NCI-H460 (cell line): ENCODE data around the gene WDFY1. TPM values are rescaled to one million over a fixed set of nuclear protein-coding genes. Genes with fewer than 3 reads are reported as not detected.
"Not testable (repeated sequence)": the region's sequence is repeated elsewhere in the genome, so short reads cannot be mapped to it uniquely, and the experiment has no call there.

ENCODE experiments used
- DNase-seq: peaks from one replicate; pipeline ENCODE4 v3.0.0-alpha.2; 2016; ENCODE audit warnings: low read depth; ENCODE audit errors: extremely low read depth
- total RNA-seq: library from RNA; depleted of rRNA; stranded (reverse); fragments of >200 nt; shearing (Covaris generic); gene quantifications from 2 replicates; pipeline ENCODE4 v1.2.3, GENCODE V29; 2014

WDFY1 gene
- total RNA-seq, 1 experiment from 2014 or later: 31.0 TPM

DNA sequence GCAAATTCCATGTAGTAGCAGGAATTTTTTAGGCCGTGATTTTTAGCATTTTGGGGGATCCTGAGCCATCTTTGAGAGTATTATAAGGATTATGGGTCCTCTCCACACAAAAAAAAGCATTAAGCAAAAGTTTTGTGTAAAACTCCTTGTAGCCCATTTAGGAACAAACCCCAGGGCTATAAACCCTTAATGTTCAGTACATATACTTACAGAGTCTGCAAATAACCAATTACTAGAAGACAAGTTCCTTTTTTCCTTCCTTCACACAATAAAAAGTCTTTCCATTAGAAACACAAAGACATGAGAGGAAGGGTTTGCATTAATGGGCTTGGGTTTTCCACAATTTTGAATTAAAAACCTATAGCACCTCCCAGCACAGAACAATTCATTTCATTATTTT, 44.6 kb downstream of the WDFY1 start:
- no peak for DNase-seq

DNA sequence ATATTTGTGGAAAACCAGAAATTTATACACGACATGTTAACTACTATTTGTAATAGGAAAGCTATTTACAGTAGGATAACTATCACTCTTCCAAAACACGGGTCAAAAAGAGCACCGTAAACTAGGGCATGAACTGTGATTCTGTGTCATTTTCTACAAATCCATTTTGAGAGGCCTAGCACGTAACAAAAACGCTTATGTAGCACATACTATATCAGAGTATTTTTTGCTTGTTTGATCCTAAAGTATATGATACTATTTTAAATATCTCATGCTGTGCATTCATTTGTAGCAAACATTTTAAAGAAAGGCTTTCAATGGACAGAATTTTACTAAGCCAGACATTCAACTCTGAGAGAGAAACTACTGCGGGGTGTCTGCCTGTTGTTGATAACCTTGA, 45.1 kb downstream of the WDFY1 start:
- DNase-seq: no peak

- DNase-seq: no peak
Observed at GRCh38 chr2:223897669-223898330, 47.3 kb downstream of the WDFY1 start.

GRCh38 chr2:223896833-223897311, 48.3 kb downstream of the WDFY1 start:
- DNase-seq: no peak

DNA sequence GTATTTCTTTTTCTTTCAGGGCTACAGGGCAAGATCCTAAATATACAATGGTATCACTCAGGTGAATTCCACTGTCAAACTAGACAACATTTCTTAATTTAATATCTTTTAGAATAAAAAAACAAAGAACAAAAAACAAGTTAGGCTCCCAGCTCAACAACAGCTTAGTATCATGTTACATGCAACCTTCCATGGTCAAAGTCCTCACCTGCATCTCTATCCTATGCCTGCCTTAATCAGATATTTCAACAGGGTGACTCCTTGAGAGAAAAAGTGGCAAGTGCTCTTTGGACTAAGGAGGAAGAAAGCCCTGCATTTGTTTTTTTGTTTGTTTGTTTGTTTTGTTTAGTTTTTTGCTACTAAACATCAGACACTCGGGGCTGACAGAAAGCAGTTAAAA, 50.2 kb downstream of the WDFY1 start:
- DNase-seq: no peak

- no peak for DNase-seq
Observed at GRCh38 chr2:223894009-223894408, 51.1 kb downstream of the WDFY1 start.

- no peak for DNase-seq
Observed at GRCh38 chr2:223890721-223891120, 54.4 kb downstream of the WDFY1 start.

- DNase-seq: no peak
Observed at GRCh38 chr2:223889229-223889628, 55.9 kb downstream of the WDFY1 start.

DNA sequence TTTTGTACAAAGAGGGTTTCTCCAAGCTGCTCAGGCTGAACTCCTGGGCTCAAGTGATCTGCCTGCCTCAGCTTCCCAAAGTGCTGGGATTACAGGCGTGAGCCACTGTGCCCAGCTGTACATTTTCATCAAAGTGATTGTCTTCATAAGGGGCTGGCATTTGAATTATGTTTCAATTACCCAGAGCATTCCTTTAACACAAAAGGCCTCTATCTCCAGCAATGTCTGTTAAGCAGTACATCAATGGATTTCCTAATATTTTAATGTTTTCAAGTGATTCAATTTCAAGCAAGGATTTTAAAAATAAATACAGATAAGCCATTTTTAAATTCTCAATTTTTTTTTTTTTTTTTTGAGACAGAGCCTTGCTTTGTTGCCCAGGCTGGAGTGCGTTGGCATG, 56.9 kb downstream of the WDFY1 start:
- DNase-seq: no peak

DNA sequence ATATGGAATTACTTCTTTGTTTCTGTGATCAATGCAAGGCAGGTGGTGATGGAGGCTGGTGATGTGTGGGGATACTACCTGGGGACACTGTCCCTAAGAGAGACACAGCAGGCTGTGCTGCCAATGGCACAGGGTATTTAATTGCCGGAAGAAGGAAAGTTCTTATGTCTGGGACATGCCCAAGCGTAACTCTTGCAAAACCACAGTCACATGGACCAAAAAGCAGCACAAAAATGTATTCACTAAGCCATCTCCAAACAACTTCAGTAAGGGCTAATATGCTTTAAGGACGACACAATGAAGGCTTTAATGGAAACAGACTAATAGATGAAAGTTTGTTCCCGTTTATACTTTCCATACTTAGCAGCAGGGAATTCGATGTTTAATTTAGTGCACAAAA, 58.0 kb downstream of the WDFY1 start:
- DNase-seq: no peak

- DNase-seq: no peak
Observed at GRCh38 chr2:223886726-223887125, 58.4 kb downstream of the WDFY1 start.

DNA sequence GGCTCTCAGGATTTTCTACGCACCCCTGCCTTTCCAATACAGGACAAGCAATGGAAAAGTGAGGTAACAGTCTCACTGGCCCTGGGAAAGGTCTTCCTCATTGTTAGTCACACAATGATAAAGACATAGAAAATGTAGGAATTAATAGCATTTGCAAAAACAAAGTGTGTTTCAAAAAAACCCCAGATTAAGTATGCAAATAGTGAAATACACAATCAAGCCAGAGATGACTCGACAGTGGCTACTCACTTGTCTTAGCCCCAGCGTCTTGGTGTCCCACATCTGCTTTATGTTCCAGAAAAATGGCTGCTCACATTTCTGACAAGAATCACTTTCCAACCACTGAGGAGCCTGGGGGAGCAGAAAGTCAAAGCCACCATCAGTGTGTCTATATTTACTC, 60.7 kb downstream of the WDFY1 start:
- no peak for DNase-seq

GRCh38 chr2:223882715-223883114, 62.4 kb downstream of the WDFY1 start:
- DNase-seq: no peak

- DNase-seq: no peak
Observed at GRCh38 chr2:223880796-223881195, 64.3 kb downstream of the WDFY1 start.

DNA sequence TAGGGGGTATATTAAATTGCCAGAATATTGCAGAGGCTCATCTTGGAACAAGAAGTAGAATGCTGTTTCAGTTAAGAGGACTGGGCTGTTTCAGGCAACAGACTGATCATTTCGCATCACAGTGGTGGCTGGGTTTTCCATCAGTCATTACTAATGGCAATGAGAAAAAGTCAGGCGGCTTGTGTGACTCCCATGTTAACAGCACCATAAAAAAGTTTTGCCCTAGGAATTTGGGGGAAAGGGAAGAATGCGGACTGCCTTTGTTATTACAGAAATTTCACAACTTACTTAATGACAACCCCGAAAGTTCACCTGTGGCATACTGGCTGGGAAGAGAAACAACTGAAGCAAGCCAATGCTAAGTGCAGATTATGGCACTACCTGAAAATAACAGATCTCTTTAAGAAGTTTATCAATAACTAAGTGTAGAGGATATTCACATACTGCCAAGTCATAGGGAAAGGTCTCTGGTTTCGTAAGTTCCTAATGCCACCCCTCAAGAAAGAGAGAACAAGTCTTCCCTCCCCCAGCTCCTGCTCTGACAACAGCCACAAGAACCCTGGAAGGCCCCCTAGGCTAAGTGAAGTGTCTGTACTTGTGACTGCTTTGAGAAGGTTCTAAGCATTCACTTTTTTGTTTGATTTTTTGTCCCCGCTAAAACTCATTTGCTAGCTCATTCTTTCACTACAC, 67.3 kb downstream of the WDFY1 start:
- no peak for DNase-seq

DNA sequence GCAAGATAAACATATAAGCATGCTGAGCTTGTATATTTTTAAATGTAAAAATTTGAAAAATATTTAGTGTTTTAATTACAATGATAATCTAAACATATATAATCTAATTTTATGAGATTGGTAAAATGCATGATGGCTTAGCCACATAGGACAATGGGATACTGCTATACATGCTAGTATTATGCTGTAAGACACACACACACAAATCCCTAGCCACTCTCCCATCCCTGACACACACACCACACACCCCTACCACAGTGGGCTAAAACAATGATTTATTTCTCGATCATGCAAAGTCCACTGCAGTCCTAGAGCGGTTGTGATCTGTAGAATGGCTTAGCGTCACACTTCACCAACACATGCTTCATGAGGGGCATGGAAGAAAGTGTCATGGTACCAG, 71.5 kb downstream of the WDFY1 start:
- no peak for DNase-seq

DNA sequence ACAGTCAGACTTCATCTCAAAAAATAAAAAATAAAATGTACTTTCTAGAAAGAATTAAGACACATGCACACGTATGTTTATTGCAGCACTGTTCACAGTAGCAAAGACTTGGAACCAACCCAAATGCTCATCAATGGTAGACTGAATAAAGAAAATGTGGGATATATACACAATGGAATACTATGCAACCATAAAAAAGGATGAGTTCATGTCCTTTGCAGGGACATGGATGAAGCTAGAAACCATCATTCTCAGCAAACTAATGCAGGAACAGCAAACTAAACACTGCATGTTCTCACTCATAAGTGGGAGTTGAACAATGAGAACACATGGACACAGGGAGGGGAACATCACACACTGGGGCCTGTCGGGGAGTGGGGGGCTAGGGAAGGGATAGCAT, 72.4 kb downstream of the WDFY1 start:
- not testable (repeated sequence) for DNase-seq

DNA sequence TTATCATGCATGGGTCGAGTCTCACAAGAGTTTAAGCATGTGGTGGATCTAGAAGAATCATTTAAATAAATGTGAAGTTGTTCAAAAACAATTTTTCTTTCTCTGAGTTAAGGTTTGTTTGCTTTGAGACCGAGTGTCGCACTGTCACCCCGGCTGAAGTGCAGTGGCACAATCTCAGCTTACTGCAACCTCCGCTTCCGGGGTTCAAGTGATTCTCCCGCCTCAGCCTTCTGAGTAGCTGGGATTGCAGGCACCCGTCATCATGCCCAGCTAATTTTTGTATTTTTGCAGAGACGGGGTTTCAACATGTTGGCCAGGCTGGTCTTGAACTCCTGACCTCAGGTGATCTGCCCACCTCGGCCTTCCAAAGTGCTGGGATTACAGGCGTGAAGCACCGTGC, 73.5 kb downstream of the WDFY1 start:
- DNase-seq: not testable (repeated sequence)

DNA sequence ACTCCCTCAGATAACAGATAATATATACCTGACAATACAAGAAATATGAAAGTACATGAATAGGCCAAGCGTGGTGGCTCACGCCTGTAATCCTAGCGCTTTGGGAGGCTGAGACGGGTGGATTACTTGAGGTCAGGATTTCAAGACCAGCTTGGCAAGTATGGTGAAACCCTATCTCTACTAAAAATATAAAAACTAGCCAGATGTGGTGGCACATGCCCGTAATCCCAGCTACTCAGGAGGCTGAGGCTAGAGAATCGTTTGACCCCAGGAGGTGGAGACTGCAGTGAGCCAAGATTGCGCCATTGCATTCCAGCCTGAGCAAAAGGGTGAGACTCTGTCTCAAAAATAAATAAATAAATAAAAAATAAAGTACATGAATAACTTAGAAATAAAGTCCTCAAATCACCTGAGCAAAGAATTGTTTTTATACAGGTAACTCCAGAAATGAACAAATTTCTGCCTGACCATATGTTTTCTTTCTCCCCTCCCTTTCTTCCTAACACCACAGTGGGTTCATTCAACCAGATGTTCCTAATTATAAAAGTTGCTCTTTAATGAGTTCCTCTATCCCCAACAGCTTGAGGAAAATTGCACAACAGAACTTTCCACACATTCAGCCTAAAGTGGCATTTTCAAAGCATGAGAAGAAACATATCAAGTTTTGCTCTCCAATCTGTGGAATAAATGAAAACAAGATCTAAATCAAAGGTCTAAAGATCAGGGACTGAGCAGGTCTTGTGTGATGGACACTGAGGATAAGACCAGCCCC, 74.1 kb downstream of the WDFY1 start:
- DNase-seq: no peak

GRCh38 chr2:223868005-223868404, 77.1 kb downstream of the WDFY1 start:
- no peak for DNase-seq

GRCh38 chr2:223865907-223866508, 79.1 kb downstream of the WDFY1 start:
- DNase-seq: no peak
